ENCODE measurements around the gene GFI1. TPM values are rescaled to one million over a fixed set of nuclear protein-coding genes. Genes with fewer than 3 reads are reported as not detected.

Gene GFI1
- total and polyA plus RNA-seq, 2 of the 8 experiments (the other 6 are each of a cell fraction or from before 2014, with no cell fraction given), result 0.08 to 0.17 TPM

GRCh38 chr1:92516574-92516973 lies 29.8 kb upstream of the GFI1 start:
- H3K18ac ChIP-seq (ENCODE audit: extremely low read depth, low read length), result no peak overlapping the region
- H3K9ac ChIP-seq (replicated peaks in 1 of 4; ENCODE audit: extremely low read depth in 1 of 4, low read depth in 3 of 4, low read length in 3 of 4), result no peak overlapping the region
- H3K23ac ChIP-seq (ENCODE audit: insufficient read length), result no peak overlapping the region
- no peak overlapping the region for H3K56ac ChIP-seq (replicated peaks; ENCODE audit: insufficient read length, low read depth, low read length)
- H4K91ac ChIP-seq (replicated peaks; ENCODE audit: insufficient read length, low read length), result no peak overlapping the region
- H2BK20ac ChIP-seq (ENCODE audit: low read length), result no peak overlapping the region
- H2BK120ac ChIP-seq (replicated peaks; ENCODE audit: low read depth, low read length), result no peak overlapping the region
- FAIRE-seq (no peak), DNase-seq (ENCODE audit: low read depth in 1 of 2, low spot score in 2 of 2) (no peak)
- TF ChIP-seq TAF7 (optimal IDR thresholded peaks at IDR 0.05; ENCODE audit: borderline replicate concordance, low read depth, low read length) (no peak), SIX5 (IDR thresholded peaks at IDR 0.05; ENCODE audit: low read depth, low read length) (no peak), POU5F1 (IDR thresholded peaks at IDR 0.05; ENCODE audit: low read depth, low read length) (no peak), SP4 (IDR thresholded peaks at IDR 0.05; ENCODE audit: low read length) (no peak), BACH1 (IDR thresholded peaks at IDR 0.05; ENCODE audit: low read length) (no peak), CBX8 (IDR thresholded peaks at IDR 0.05; ENCODE audit: borderline replicate concordance, low read depth, low read length) (no peak)
- no peaks in the 10 kb centered on the region for H3K4me1 ChIP-seq (replicated peaks in 1 of 4; ENCODE audit: control insufficient read depth in 3 of 4, insufficient read depth in 4 of 4, low read length in 3 of 4)
- no peaks in the 10 kb centered on the region for H3K9me3 ChIP-seq (ENCODE audit: insufficient read depth in 2 of 2, low read depth in 1 of 2, low read length in 1 of 2)
- no peak overlapping the region for H2AK5ac ChIP-seq (ENCODE audit: low read depth, low read length)
- no peak overlapping the region for H2AFZ ChIP-seq (ENCODE audit: low read length)
- CTCF ChIA-PET (ENCODE audit: partially characterized antibody), result interaction anchor here (1.0 kb wide), 1 partner anchor 22 kb away, joined by 4 read pairs; no protein-coding TSS in a partner anchor
- no peak overlapping the region for H2BK12ac ChIP-seq (ENCODE audit: low read depth, low read length)
- H3K23me2 ChIP-seq (ENCODE audit: low read depth, low read length), result no peaks in the 10 kb centered on the region
- no peak overlapping the region for H3K4me3 ChIP-seq (ENCODE audit: extremely low read depth in 1 of 4, insufficient read depth in 2 of 4, low read depth in 3 of 4, low read length in 4 of 4)
- H3K79me1 ChIP-seq (ENCODE audit: low read depth, low read length), result no peaks in the 10 kb centered on the region
- no peak overlapping the region for H2BK15ac ChIP-seq (ENCODE audit: low read length)
- no peaks in the 10 kb centered on the region for H4K20me1 ChIP-seq (replicated peaks in 1 of 2; ENCODE audit: control insufficient read depth in 1 of 2, insufficient read depth in 2 of 2, low read length in 2 of 2)
- no peak overlapping the region for H4K5ac ChIP-seq (ENCODE audit: insufficient read length, low read depth, low read length)
- no peak overlapping the region for H3K14ac ChIP-seq (ENCODE audit: insufficient read length)
- no peaks in the 10 kb centered on the region for H3K79me2 ChIP-seq (ENCODE audit: control insufficient read depth in 1 of 2, insufficient read depth in 2 of 2, low read length in 2 of 2)
- H4K8ac ChIP-seq (ENCODE audit: extremely low read depth, insufficient read depth, low read length), result no peak overlapping the region
- H3K27me3 ChIP-seq (replicated peaks in 1 of 4; ENCODE audit: control insufficient read depth in 3 of 4, extremely low read depth in 1 of 4, insufficient read depth in 3 of 4, low read length in 3 of 4), result no peaks in the 10 kb centered on the region
- H3K36me3 ChIP-seq (ENCODE audit: control insufficient read depth in 2 of 4, insufficient read depth in 4 of 4, low read length in 3 of 4), result no peaks in the 10 kb centered on the region
- H2BK5ac ChIP-seq (ENCODE audit: low read depth, low read length), result no peak overlapping the region
- H3K4me2 ChIP-seq (ENCODE audit: insufficient read depth in 1 of 2, low read depth in 2 of 2, low read length in 2 of 2), result no peak overlapping the region
- 79% methylated on average over 1 of the region's 1 CpG; no CpG with 5 or more reads in 1 of the 2 experiments for WGBS, 2 experiments (ENCODE audit: extremely low coverage in 1 of 2, insufficient coverage in 1 of 2, insufficient read length in 1 of 2, insufficient replicate concordance in 2 of 2, low coverage in 1 of 2, low lambda C conversion rate in 2 of 2, missing lambda C conversion rate in 1 of 2)
- POLR2A ChIA-PET (ENCODE audit: partially characterized antibody), result interaction anchor here (0.8 to 1.2 kb wide), 2 partner anchors 12 to 33 kb away, joined by 3 read pairs; no protein-coding TSS in a partner anchor
- no peak overlapping the region for H3K27ac ChIP-seq (ENCODE audit: low read depth, low read length)
- H3K4ac ChIP-seq (replicated peaks; ENCODE audit: insufficient read length, low read depth, low read length), result no peak overlapping the region

Data from H1 (cell line).